ENCODE data around the gene RARRES1.
"Not testable (repeated sequence)": the region's sequence is repeated elsewhere in the genome, so short reads cannot be mapped to it uniquely, and the experiment has no call there.

RARRES1 gene

DNA sequence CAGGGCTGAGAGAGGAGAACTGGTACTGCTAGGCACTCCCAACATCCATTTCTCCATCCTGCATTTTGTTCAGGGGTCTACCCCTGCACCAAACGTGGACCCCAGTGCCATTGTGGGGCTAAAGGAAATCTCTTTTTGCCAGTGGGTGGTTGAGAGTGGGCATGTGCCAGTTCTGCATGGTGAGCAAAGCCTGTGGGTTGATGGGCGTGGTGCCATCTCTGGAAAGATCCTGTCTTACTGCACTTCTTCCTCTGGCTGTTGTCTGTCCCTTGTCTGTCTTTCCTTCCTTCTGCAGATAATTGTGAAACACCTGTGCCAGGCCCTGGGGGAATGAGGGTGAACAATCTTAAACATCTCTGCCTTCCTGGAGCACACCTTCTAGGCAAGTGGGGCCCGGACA is 1.4 kb upstream of the RARRES1 start:
- peak in 3 of 4 experiments; percentile 31 to 45 (median 32) for DNase-seq

DNA sequence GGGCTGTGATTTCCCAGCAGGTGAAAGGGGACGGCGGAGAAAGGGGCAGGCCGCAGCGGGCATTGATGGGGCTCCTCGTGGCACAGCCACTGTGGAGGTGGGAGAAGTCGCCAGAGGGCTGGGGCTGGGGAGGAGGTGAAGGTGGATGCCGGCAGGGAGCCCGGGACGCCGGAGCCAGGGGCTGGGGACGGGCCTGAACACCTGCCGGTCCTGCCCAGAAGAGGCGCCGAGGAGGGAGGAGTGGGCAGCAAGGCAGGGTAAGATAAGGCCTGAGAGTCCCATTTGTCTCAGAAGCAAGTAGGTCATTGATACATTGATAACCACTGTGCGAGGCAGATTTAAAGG is 571 bp upstream of the RARRES1 start:
- no peak for DNase-seq

DNA sequence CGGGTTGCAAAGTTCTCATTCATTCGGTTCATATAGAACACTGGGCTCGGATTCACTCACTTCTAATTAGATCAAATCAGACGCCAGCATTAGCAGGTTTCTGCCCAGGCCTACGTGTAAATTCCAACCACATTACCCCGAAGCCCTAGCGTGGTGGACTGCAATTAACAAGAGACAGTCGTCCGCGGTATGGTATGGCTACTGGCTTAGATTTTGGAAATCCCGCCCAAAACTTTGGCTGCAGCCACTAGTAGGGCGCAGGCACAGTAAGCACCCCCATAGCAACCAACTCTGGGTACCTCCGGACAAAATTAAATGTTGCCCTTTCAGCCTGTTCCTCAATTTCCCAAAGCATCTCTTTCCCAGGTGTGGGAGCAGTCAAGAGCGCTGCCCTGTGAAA is 771 bp downstream of the RARRES1 start:
- no peak for DNase-seq

DNA sequence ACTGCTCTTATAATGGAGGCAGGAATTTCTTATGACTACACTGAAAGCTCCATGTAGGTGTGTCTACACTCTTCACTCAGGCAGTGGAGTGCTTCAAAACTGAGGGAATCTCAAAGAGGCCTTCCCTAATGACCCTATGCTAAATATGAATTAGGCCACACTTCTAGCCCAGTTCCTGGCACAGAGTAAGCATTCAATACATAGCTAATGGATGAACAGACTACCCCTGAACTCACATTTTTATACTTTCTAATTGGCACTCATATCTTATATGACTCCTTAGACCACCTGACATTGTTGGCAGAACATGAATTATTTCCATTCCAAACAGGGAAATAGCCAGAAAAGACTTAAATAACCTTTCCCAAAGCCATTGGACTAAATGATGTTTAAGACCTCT is 3.4 kb downstream of the RARRES1 start:
- DNase-seq = no peak

DNA sequence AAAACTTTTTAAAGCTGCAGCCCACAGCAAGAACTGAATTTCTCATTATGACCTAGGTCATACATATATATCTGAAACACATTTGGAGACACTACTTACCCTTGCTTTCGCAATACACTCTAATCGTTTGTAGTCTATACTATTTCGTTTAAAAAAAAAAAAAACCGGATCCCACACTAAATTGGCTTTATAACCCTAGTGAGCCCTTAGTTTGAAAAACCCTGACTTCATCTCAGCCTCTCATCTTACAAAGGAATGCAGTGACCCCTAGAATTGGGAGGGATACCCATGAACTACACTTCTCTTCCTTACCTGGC is 4.2 kb downstream of the RARRES1 start:
- DNase-seq = no peak

DNA sequence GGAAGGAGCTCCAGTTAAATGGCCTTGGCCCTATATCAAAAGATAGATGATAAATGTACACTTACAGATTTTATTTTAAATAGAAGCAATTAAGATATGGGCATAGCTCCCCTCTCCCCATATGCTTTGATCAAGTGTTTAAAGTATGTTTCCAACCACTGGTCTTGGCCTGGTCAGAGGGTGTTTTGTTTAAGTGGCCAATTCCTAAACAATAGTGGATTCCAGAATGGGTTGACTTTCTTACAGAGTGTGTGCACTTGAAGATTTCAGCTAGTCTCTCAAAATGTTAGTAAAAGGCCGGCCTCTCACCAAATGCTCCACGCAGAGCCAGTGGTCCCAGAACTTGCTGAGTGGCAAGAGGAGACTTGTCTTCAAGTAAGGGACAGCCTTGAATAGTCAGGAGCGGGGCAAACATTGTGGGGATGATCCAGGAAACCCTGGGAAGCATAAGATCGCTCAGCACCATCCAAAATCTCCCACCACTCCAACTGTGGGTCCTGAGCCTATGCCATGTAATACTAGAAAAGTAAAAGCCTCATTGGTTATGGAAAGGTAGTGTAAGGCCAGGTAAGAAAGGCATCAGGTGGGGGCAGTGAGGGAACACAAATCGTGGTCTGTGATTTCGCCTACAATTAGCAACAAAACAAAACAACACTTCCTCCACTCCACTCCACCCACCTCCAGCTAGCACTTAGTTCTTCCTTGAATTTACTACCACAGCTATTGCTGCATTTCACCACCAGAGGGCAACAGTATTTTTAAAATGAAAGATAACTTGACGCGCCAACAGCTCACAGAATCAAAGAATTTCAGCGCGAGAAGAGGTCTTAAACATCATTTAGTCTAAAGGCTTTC is 4.8 kb downstream of the RARRES1 start:
- peak; percentile 75 to 94 (median 88) for DNase-seq

DNA sequence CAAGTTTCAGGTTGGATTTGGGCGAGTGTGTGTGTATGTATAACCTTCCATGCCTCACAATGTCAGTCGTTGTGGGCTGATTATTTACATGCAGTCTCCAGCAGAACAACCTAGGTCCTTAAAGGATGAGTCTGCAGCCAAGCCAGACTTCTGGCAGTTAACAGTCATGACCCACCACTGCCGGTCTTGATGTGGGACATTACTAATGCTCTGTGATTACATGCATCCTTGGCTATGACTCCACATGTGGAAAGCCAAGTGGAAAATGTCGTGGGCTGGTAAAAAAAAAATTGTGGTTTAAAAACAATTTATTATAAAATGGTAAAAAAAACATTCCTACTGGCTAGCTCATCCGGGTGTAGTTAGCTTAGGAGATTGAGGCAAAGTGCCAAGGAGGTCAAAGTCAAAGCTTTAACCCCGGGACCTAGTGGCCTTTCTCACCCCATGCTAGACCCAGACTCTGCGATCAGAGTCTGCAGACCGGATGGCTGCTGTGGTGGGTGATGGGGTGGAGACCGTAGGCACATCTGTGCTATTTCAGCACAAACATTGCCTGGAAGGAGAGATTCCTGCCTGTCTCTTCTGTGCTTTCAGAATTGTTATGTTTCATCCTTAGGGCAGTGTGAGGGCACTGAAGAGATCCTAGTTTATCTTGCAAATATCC is 6.8 kb downstream of the RARRES1 start:
- peak; percentile 44 to 71 (median 50) for DNase-seq

DNA sequence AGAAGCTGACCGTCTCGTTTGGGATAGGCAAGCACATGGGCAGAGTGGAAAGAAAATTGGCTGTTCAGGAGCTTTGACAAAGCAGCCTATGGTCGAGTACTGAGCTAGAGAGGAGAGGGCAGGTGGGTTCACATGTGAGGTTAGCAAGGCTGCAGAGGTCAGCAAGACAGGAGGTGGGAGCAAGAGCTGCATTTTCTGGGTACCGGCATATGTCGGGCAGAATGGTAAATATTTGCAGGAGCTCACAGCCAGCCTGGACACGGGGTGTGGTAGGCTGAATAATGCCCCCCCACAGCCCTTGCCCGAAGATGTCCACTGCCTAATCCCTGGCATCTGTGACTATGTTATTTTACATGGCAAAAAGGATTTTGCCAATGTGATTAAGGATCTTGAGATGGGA is 8.3 kb downstream of the RARRES1 start:
- DNase-seq = no peak

DNA sequence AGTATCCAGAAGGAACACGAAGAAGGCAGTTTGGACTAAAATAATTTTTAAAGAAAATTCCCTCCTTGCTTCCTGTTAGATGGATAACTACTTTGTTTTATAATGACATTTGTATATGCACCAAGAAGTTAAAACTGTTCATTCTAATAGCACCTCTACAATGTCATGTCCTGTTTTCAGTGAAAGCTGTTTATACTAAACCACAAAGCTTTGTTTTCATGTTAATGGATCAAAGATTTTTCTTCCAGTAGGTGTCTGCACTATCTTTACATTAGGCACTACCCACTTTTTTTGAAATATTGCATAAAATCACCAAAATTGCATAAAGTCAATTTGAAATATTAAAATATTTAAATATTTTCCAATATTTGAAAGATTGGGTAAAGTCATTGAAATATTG is 10.1 kb downstream of the RARRES1 start:
- DNase-seq = no peak

DNA sequence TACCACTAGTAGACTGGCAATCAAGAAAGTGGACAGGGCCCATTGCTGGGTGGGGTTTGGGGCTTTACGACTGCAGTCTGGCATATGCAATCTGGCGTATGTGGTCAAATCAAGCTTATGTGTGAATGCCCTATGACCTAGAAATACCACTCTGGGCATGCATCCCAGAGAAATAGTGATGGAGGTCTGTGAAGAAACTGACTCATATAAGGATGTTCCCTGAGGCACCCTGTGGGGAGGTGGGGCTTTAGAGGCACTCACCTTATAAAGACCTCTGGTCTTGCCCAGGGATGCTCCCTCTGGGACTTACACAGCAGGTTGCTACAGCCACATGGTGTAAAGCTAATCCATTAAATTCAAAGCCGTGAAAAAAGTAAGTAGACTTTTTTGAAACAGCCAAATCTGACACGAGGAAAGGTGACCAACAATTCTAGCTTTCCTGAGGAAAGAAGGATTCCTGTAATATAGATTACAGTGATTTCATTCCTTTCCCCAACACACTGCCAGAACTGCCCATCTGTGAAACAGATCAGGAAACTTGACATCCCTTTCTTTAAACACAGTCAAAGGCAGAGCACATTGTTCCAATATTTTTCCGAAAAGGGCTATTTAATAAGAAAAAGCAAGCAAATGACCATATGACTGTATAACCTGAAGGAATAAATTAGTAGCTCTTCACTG is 13.6 kb downstream of the RARRES1 start:
- DNase-seq = no peak

DNA sequence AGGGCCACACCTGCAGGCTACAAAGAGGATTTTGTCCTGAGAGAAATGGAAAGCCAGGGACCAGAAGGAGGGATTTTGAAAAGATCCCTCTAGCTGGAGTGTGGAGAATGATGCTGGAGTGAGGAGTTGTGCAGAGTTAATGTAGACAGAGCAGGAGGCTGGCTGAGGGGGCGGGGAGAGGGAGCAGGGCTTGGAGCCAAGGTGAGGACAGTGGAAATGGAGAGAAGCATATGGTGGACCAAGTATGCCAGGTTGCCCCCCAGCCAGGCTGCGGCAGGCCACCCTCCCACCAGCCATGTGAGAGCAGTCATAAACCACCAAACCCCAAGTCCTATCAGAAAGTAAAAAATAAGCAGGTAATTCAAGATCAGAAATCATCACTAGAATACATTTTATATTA is 14.7 kb downstream of the RARRES1 start:
- no peak for DNase-seq

DNA sequence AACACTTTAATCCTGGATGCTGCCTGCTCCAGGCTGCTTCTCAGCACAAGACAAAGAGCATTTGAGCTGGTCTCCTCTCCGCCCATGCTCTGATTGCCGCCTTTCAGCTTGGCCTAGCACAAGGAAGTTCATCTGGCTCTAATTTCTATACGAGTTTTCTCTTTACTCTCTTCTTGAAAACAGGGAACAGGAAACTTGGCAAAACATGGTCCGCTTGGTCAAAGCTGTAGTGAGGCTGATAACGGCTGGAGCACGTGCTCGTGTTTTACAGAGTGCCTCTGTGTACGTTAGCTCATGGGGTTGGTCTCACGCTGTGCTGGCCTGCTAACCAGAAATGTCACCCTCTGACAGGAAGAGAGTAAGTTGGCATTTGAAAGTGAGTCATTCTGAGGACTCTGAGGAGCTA is 19.2 kb downstream of the RARRES1 start:
- DNase-seq = peak; percentile 77 to 93 (median 90)

DNA sequence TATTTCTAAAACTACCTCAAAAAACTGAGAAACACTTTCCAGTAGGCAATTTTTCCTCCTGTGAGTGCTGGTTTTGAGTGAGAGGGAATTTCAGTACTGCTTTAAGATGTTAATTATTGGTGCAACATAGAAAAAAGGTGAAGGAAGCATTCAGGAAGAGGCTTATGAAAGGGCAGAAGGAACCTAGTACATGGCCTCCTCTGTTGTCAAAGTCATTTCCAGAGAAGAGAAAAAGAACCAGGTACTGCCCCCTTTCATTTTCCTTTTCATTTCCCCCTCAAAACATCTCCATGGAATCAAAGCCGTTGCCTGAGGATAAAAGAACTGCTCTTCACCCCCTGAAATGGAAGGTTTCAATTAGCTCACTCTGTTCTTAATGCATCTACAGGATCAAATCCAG is 19.8 kb downstream of the RARRES1 start:
- DNase-seq = peak in 1 of 4 experiments; percentile 16

DNA sequence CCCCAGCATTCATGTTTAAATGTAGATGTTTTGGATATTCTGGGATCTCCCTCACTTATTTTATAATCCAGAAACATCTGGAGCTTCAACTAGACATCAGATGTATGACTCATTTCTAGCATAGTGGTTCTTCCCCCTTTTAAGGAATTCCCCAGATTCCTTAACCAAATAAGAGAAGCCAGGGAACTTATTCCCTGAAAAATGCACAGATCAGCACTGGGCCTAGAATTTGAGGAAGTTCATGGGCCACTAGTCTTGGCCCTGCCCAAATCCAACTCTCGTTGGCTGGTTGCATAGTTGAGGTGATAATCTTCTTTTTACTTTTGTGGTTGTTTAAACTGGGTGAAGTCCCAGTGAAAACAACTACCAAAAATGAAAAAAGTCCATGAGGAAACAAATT is 20.4 kb downstream of the RARRES1 start:
- peak; percentile 68 to 92 (median 84) for DNase-seq

DNA sequence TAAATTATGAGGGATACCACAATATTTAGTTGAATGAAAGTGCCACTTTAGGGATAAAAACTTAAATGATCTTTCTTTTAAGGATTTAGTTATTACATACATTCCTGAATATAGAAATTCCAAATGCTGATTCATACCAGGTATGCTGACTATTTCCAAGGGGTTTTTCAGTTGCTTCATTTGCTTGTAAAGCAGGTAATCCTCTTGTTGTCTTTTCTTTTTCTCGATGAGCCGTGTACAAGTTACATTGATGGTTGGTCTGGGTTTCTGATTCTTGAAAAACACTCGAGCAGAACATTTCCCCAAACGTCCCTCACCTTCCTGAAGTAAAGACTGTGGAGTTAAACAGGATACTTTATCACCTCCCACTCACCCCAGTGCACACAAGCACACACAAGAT is 21.7 kb downstream of the RARRES1 start:
- DNase-seq = no peak

DNA sequence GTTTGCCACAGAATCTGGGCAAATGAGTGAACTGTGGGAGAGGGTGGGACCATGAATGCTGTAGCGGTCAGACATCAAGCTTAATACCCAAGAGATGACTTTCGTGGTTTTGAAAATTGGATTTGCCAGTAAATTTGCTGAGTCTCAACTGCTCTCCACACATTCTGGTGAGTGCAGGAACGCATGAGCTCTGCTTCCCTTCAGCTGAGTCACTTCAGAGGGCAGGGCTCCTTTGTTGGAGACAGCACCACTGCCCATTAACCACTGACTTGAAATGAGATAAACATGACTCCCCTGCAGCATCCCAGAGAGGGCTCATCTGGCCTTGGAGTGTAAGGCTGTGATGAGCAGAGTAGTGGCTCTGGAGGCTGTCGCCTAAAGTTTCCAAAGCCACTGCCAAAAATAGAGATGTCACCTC is 22.6 kb downstream of the RARRES1 start:
- DNase-seq = peak; percentile 47 to 68 (median 62)

DNA sequence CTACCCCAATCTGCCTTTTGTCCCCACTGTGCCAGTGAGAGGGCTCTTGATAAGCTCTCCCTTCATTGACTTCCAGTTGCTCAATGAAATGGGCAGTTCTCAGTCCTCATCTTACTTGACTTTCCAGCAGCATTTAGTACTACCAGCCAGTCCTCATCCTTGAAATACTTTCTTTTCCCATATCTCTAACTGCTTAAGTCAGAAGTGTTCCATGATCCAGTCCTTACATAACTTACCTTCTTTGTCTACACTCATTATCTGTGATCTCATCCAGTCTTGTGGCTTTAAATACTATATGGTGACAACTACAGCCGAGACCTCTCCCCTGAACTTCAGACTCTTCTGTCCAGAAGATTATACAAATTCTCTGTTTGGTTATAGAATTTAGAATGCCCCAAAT is 28.7 kb downstream of the RARRES1 start:
- no peak for DNase-seq

DNA sequence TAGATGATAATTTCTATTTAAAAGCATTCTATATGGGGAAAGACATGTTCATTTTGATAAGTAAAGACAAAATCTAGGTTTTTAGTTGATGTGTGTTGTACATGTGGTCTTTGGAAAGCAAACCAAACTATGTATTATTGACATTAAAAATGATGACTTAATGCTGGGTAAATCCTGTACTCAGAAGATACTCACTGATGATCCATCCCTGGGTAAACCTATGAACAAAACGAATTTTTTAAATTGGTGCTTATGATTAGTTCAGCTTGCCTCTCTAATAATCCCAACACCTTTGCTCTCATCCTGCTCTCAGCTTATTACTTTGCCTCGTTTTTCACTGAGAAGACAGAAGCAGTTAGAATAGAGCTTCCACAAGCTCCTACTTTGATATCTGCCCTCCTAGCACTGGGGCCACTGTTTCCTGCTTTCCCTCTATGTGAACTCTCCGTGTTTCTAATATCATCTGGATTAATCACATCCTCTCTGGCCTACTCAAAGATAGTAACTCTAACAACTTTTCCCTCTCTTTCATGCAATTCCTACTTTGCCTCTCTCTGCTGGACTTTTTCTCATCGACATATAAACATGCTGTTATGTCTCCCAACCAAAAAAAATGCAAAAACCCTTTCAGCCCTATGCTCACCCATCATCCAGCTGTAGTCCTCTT is 29.3 kb downstream of the RARRES1 start:
- no peak for DNase-seq

DNA sequence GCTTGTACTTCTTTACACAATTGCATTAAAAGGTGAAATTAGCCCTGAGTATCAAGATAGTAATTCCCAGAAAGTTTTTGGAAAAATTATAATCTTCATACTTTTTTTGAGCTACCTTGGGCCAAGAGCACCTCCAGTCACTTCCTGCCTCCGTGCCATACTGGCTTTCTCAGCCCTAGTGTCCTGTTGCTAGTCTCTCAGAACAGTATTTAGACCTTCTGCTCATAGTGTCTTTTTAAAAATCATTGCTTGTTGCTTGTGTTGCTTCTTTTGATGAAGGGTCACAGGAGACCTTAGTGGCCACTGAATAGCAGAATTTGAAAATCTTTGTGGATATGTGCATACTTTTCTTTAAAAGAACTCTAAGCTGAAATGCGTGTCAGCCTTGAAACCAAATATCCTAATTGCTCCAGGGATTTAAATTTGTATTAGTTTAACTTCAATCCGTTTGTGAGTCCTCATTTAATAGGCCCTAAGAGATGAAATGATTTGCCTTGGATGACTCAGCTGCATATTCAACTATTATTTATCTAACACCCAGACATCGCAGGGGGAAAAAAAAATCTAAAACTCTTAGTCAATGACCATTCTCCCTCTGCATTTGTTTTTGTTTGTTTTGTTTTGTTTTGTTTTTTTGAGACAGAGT is 30.7 kb downstream of the RARRES1 start:
- DNase-seq = no peak

DNA sequence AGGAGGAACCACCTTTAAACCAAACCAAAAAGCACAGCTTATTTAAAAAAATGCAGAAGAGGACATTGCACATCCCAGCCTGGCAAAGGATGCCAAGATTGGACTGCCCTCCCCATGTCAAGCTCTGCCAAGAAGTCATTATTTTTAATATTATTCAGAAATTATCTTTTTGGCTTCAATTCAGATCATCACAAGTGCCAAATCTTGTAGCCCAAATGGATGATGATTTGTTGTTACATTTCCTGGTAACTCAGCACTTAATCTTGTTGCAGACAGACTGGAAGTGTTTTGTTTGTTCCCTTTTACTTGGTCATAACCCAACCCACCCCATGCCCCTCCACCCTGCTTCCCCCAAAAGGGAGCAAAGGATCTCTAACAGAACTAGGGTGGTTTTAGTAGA is 31.7 kb downstream of the RARRES1 start:
- peak in 3 of 4 experiments; percentile 17 to 24 (median 20) for DNase-seq

DNA sequence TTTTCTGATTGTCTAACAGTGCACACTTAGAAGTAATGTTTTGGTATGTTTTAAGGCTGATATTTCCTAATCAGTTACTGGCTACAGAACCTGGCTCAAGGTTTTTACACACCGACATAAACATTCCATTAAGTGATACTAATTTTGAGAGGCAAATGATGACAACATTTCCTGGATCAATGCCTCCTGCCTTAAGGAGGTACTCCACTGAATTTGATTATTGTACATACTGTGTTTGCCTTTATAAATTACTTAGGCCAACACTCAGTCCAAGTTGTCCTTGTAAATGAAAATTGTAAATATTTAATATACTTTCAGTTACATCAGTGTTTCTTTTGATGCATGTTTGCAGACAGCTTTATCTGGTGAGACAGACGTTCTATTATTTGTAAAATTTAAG is 35.6 kb downstream of the RARRES1 start:
- no peak for DNase-seq

DNA sequence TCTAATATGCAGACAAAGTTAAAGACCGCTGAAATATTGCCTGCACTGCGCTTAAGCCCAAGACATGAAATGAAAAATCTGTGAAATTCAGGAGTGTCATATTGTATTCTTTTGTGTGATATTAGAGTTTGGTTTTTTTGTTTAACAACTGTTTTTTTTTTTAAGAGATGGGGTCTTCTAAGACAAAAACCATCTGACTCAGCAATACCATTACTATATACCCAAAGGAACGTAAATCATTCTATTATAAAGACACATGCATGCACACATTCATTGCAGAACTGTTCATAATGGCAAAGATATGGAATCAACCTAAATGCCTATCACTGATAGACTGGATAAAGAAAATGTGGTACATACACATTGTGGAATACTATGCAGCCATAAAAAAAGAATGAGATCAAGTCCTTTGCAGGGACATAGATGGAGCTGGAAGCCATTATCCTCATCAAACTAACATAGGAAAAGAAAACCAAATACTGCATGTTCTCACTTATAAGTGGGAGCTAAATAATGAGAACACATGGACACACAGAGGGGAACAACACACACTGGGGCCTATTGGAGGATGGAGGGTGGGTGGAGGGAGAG is 38.3 kb downstream of the RARRES1 start:
- DNase-seq = not testable (repeated sequence)
